Neural progenitor cell (in vitro differentiated cells): ENCODE data around the gene MYO1E.

Experiments
- EZH2 ChIP-seq: fragments of 200-600 bp; sonication (generic); IDR thresholded peaks from 2 replicates; pipeline ENCODE4 v1.6.1; 2017; ENCODE audit warnings: antibody characterized with exemption, mild to moderate bottlenecking, moderate library complexity
- EZH2phosphoT487 ChIP-seq: fragments of 200-600 bp; sonication (generic); IDR thresholded peaks from 2 replicates; pipeline ENCODE4 v1.6.1; 2017; ENCODE audit warnings: antibody characterized with exemption
- TF ChIP-seq, protein P1 (sequence below): fragments of 200-600 bp; sonication (generic); IDR thresholded peaks from 2 replicates; pipeline ENCODE4 v1.5.1; 2017; ENCODE audit warnings: antibody characterized with exemption, mild to moderate bottlenecking

DNA sequence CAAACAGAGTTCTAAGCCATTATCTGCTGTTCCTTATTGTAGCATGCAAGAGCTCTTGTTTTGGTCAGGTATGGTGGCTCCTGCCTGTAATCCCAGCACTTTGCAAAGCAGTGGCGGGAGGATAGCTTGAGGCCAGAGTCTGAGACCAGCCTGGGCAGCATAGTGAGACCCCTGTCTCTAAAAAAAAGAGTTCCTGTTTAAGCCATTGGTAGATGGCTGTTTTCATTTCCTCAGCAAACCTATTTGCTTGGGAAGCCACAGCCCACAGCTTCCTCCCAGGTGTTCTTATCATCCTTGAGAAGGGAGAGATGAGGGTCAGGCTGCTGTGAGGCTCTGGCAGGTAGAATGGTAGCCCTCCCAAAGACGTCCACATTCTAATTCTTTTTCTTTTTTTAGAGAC, 40.9 kb upstream of the MYO1E start:
- TF ChIP-seq, protein P1, sequence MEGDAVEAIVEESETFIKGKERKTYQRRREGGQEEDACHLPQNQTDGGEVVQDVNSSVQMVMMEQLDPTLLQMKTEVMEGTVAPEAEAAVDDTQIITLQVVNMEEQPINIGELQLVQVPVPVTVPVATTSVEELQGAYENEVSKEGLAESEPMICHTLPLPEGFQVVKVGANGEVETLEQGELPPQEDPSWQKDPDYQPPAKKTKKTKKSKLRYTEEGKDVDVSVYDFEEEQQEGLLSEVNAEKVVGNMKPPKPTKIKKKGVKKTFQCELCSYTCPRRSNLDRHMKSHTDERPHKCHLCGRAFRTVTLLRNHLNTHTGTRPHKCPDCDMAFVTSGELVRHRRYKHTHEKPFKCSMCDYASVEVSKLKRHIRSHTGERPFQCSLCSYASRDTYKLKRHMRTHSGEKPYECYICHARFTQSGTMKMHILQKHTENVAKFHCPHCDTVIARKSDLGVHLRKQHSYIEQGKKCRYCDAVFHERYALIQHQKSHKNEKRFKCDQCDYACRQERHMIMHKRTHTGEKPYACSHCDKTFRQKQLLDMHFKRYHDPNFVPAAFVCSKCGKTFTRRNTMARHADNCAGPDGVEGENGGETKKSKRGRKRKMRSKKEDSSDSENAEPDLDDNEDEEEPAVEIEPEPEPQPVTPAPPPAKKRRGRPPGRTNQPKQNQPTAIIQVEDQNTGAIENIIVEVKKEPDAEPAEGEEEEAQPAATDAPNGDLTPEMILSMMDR: no peak
- TF ChIP-seq EZH2phosphoT487 (no peak), EZH2 (no peak)
